GM23338 (cell line): Measurements from ENCODE around the gene SCIN. TPM values are rescaled to one million over a fixed set of nuclear protein-coding genes. Genes with fewer than 3 reads are reported as not detected.
A peak's percentile ranks its signal among the peaks of the same experiment; 100 is the strongest.

Source experiments
- ATAC-seq: fragments of 200-7000 bp; cut with Tn5 transposase; 3 replicates; pipeline ENCODE4 v1.9.1; 2020
- DNase-seq: peaks from one replicate; pipeline ENCODE4 v3.0.0-alpha.2; 2015; ENCODE audit warnings: low spot score
- H2AFZ ChIP-seq: fragments of 200-600 bp; sonication (generic); 2 replicates; pipeline ENCODE4 v1.8.0; 2016; ENCODE audit warnings: antibody characterized with exemption, mild to moderate bottlenecking, moderate library complexity
- H3F3A ChIP-seq: fragments of 200-600 bp; sonication (generic); replicated peaks from 2 replicates; pipeline ENCODE4 v1.8.0; 2017; ENCODE audit warnings: antibody characterized with exemption, mixed run types, low read depth
- H3K27ac ChIP-seq: fragments of 200-600 bp; sonication (generic); 2 replicates; pipeline ENCODE4 v1.6.1; 2016; ENCODE audit warnings: low read depth
- H3K27me3 ChIP-seq: fragments of 200-600 bp; sonication (generic); 2 replicates; pipeline ENCODE4 v1.8.0; 2016; ENCODE audit warnings: mild to moderate bottlenecking, mixed run types, moderate library complexity; ENCODE audit not compliant: insufficient read depth
- H3K36me3 ChIP-seq: fragments of 200-600 bp; sonication (generic); 2 replicates; pipeline ENCODE4 v1.8.0; 2016; ENCODE audit warnings: mild to moderate bottlenecking; ENCODE audit not compliant: insufficient read depth
- H3K4me1 ChIP-seq: fragments of 200-600 bp; sonication (generic); 2 replicates; pipeline ENCODE4 v1.8.0; 2016; ENCODE audit warnings: mild to moderate bottlenecking, moderate library complexity; ENCODE audit not compliant: insufficient read depth
- H3K4me2 ChIP-seq: fragments of 200-600 bp; sonication (generic); 2 replicates; pipeline ENCODE4 v1.7.1; 2017; ENCODE audit warnings: mixed run types
- H3K4me3 ChIP-seq: fragments of 200-600 bp; sonication (generic); 2 replicates; pipeline ENCODE4 v1.6.1; 2016; ENCODE audit warnings: mixed run types
- H3K79me2 ChIP-seq: fragments of 200-600 bp; sonication (generic); replicated peaks from 2 replicates; pipeline ENCODE4 v1.8.0; 2017; ENCODE audit warnings: mild to moderate bottlenecking; ENCODE audit not compliant: insufficient read depth
- H3K9me2 ChIP-seq: fragments of 200-600 bp; sonication (generic); 2 replicates; pipeline ENCODE4 v1.8.0; 2017; ENCODE audit not compliant: insufficient read depth
- H4K20me1 ChIP-seq: fragments of 200-600 bp; sonication (generic); replicated peaks from 2 replicates; pipeline ENCODE4 v1.8.0; 2017; ENCODE audit warnings: mild to moderate bottlenecking; ENCODE audit not compliant: insufficient read depth
- H3K27ac Mint-ChIP-seq: 2 replicates; pipeline ENCODE4 v1.8.0; 2020; ENCODE audit warnings: inconsistent platforms, mild to moderate bottlenecking, moderate library complexity, mixed read lengths
- H3K27me3 Mint-ChIP-seq: 3 replicates; pipeline ENCODE4 v1.8.0; 2022; ENCODE audit warnings: low read depth, mild to moderate bottlenecking, moderate library complexity, mixed read lengths, inconsistent platforms; ENCODE audit not compliant: insufficient read depth, poor library complexity
- H3K36me3 Mint-ChIP-seq: 3 replicates; pipeline ENCODE4 v1.8.0; 2021; ENCODE audit warnings: low read depth, mild to moderate bottlenecking, inconsistent platforms, moderate library complexity, mixed read lengths
- H3K4me1 Mint-ChIP-seq: 3 replicates; pipeline ENCODE4 v1.8.0; 2020; ENCODE audit warnings: mild to moderate bottlenecking, inconsistent platforms, mixed read lengths
- H3K4me3 Mint-ChIP-seq: 3 replicates; pipeline ENCODE4 v1.8.0; 2021; ENCODE audit warnings: moderate library complexity, mild to moderate bottlenecking, inconsistent platforms, mixed read lengths
- H3K9me3 Mint-ChIP-seq: 3 replicates; pipeline ENCODE4 v1.8.0; 2020; ENCODE audit warnings: moderate library complexity, mild to moderate bottlenecking, inconsistent platforms, mixed read lengths
- CREB1 ChIP-seq: fragments of 250-450 bp; sonication (Bioruptor Pico); IDR thresholded peaks from 2 replicates; pipeline ENCODE4 v1.5.0; 2020; ENCODE audit warnings: low read depth, mild to moderate bottlenecking, moderate library complexity
- EZH2 ChIP-seq: fragments of 200-600 bp; sonication (generic); IDR thresholded peaks from one replicate; pipeline ENCODE4 v1.8.0; 2017; ENCODE audit warnings: antibody characterized with exemption, mild to moderate bottlenecking, low read depth; ENCODE audit not compliant: unreplicated experiment
- EZH2phosphoT487 ChIP-seq: fragments of 200-600 bp; sonication (generic); IDR thresholded peaks from one replicate; pipeline ENCODE4 v1.8.1; 2018; ENCODE audit warnings: antibody characterized with exemption; ENCODE audit not compliant: unreplicated experiment
- JUNB ChIP-seq: IDR thresholded peaks from one replicate; pipeline ENCODE4 v1.6.1; 2016; ENCODE audit warnings: antibody characterized with exemption; ENCODE audit not compliant: unreplicated experiment
- NANOG ChIP-seq: IDR thresholded peaks from 2 replicates; pipeline ENCODE4 v1.6.1; 2016; ENCODE audit warnings: antibody characterized with exemption, borderline replicate concordance
- POLR2AphosphoS5 ChIP-seq: IDR thresholded peaks from 2 replicates; pipeline ENCODE4 v1.6.1; 2016; ENCODE audit warnings: antibody characterized with exemption, low read depth
- REST ChIP-seq: IDR thresholded peaks from one replicate; pipeline ENCODE4 v1.6.1; 2018; ENCODE audit warnings: antibody characterized with exemption; ENCODE audit not compliant: unreplicated experiment
- STAT1 ChIP-seq: IDR thresholded peaks from one replicate; pipeline ENCODE4 v1.6.1; 2016; ENCODE audit warnings: antibody characterized with exemption; ENCODE audit not compliant: unreplicated experiment
- ZNF114 ChIP-seq: fragments of 250-450 bp; sonication (Bioruptor Pico); IDR thresholded peaks from 2 replicates; pipeline ENCODE4 v1.5.0; 2020; ENCODE audit warnings: mild to moderate bottlenecking, moderate library complexity
- ZNF331 ChIP-seq: fragments of 250-450 bp; sonication (Bioruptor Pico); IDR thresholded peaks from 2 replicates; pipeline ENCODE4 v1.5.0; 2020; ENCODE audit warnings: low read depth, mild to moderate bottlenecking, moderate library complexity
- ZNF462 ChIP-seq: fragments of 250-450 bp; sonication (Bioruptor Pico); IDR thresholded peaks from 2 replicates; pipeline ENCODE4 v1.5.0; 2020; ENCODE audit warnings: mild to moderate bottlenecking, moderate library complexity
- polyA plus RNA-seq: library from polyadenylated mRNA; unstranded; fragments of >200 nt; fragmentation: Nextera tagmentation; extraction: Ambion mirVana; gene quantifications from 2 replicates; pipeline ENCODE4 v1.2.1, GENCODE V29; 2016
- total RNA-seq: library from RNA; depleted of rRNA; stranded (reverse); fragments of >200 nt; shearing (Covaris generic); gene quantifications from 2 replicates; pipeline ENCODE4 v1.2.3, GENCODE V29; 2014
- TF ChIP-seq, protein P1 (sequence below): IDR thresholded peaks from 2 replicates; pipeline ENCODE4 v1.6.1; 2016; ENCODE audit warnings: antibody characterized with exemption
- TF ChIP-seq, protein P2 (sequence below), 2 experiments: fragments of 200-600 bp in 1 of 2; sonication (generic) in 1 of 2; conservative IDR thresholded peaks; 2 replicates each; pipeline versions ENCODE4 v1.5.1 to v1.6.1; 2016 to 2017; ENCODE audit warnings: antibody characterized with exemption in 2 of 2, low read depth in 2 of 2, mild to moderate bottlenecking in 2 of 2, moderate library complexity in 1 of 2

The SCIN gene
- total and polyA plus RNA-seq, 2 experiments from 2014 or later: 0.80 to 0.92 TPM

GRCh38 chr7:12569673-12570072 is 847 bp upstream of the SCIN start:
- H3K27me3 ChIP-seq: peaks cover 45% of the 10 kb centered on the region
- no peaks in the 10 kb centered on the region for H3K9me3 Mint-ChIP-seq
- no peaks in the 10 kb centered on the region for H3K36me3 Mint-ChIP-seq

More at GRCh38 chr7:12569673-12570072, 847 bp upstream of the SCIN start:
- TF ChIP-seq ZNF462 (CRISPR knock-in tag) (no peak), ZNF114 (CRISPR knock-in tag) (no peak), CREB1 (CRISPR knock-in tag) (no peak), EZH2 (no peak), STAT1 (no peak), REST (no peak), NANOG (no peak), JUNB (no peak), POLR2AphosphoS5 (no peak), ZNF331 (CRISPR knock-in tag) (no peak), EZH2phosphoT487 (no peak)
- TF ChIP-seq, protein P1, sequence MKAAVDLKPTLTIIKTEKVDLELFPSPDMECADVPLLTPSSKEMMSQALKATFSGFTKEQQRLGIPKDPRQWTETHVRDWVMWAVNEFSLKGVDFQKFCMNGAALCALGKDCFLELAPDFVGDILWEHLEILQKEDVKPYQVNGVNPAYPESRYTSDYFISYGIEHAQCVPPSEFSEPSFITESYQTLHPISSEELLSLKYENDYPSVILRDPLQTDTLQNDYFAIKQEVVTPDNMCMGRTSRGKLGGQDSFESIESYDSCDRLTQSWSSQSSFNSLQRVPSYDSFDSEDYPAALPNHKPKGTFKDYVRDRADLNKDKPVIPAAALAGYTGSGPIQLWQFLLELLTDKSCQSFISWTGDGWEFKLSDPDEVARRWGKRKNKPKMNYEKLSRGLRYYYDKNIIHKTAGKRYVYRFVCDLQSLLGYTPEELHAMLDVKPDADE: no peak
- TF ChIP-seq, protein P2, sequence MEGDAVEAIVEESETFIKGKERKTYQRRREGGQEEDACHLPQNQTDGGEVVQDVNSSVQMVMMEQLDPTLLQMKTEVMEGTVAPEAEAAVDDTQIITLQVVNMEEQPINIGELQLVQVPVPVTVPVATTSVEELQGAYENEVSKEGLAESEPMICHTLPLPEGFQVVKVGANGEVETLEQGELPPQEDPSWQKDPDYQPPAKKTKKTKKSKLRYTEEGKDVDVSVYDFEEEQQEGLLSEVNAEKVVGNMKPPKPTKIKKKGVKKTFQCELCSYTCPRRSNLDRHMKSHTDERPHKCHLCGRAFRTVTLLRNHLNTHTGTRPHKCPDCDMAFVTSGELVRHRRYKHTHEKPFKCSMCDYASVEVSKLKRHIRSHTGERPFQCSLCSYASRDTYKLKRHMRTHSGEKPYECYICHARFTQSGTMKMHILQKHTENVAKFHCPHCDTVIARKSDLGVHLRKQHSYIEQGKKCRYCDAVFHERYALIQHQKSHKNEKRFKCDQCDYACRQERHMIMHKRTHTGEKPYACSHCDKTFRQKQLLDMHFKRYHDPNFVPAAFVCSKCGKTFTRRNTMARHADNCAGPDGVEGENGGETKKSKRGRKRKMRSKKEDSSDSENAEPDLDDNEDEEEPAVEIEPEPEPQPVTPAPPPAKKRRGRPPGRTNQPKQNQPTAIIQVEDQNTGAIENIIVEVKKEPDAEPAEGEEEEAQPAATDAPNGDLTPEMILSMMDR (conservative IDR thresholded peaks at IDR 0.05; ENCODE audit: low read depth in 2 of 2): no peak
- H3K36me3 ChIP-seq: no peaks in the 10 kb centered on the region
- peaks cover 14% of the 10 kb centered on the region for H3K4me1 ChIP-seq
- DNase-seq (peak; percentile 17), ATAC-seq (no peak)
- peak overlapping the region; percentile 80 for H3K4me3 Mint-ChIP-seq
- peak overlapping the region; percentile 72 for H3K4me3 ChIP-seq
- peak overlapping the region; percentile 98; the same call in 1 of the 2 replicates for H2AFZ ChIP-seq
- H3K4me1 Mint-ChIP-seq: peaks cover 14% of the 10 kb centered on the region; the same call in 2 of the 3 replicates
- H3K9me2 ChIP-seq: no peaks in the 10 kb centered on the region
- H3K27me3 Mint-ChIP-seq: peaks cover 21% of the 10 kb centered on the region
- H3K27ac ChIP-seq: no peak overlapping the region
- H3F3A ChIP-seq: no peaks in the 10 kb centered on the region
- no peaks in the 10 kb centered on the region for H3K79me2 ChIP-seq
- H4K20me1 ChIP-seq: no peaks in the 10 kb centered on the region
- H3K4me2 ChIP-seq: peak overlapping the region; percentile 94
- H3K27ac Mint-ChIP-seq: no peak overlapping the region
